Measurements from ENCODE around the gene BABAM1. TPM values are rescaled to one million over a fixed set of nuclear protein-coding genes. Genes with fewer than 3 reads are reported as not detected.

BABAM1 gene
- total RNA-seq, 3 donors from 2014 or later = 124 to 130 (median 128) TPM

DNA sequence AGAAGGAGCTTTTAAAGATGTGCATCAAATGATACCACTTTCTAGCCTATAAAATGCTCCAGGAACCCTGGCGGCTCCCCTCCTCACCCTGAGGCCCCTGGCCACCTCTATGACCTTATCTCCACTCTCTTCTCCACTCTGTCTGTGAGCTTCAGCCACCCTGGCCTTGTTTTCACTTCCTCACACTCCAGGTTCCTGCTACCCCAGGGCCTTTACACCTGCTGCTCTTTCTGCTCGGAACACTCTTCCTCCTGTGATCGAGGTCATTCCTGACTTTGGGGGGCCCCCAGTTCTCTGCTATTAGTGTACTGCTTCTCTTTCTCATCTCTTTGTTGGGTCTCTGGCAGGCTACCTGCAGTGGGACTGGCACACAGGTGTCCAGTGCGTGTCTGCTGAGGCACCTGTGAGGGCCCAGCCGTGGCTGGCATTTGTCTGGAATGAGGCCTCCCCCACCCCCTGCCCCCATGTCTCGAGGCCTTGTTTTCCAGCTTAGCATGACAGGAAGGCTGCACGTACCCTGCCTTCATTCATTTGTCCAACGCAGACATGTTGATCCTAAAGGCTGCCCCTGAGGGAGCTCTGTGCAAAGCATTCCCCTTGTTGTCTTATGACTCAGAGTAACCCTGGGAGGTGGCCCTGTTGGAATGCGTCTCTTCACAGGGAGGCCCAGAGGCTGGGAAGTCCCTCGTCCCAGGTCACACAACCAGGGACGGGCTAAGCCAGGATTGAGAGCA is 44.4 kb downstream of the BABAM1 start:
- ATAC-seq (no peak), DNase-seq (no peak)
- H3K4me1 Mint-ChIP-seq (ENCODE audit: low read depth) = peaks cover 30% of the 10 kb centered on the region
- no peaks in the 10 kb centered on the region for H3K9me3 Mint-ChIP-seq
- no peaks in the 10 kb centered on the region for H3K27me3 Mint-ChIP-seq (ENCODE audit: low read depth)
- H3K36me3 Mint-ChIP-seq (ENCODE audit: insufficient read depth) = peaks cover 15% of the 10 kb centered on the region
- H3K4me3 Mint-ChIP-seq = peak overlapping the region; percentile 66

DNA sequence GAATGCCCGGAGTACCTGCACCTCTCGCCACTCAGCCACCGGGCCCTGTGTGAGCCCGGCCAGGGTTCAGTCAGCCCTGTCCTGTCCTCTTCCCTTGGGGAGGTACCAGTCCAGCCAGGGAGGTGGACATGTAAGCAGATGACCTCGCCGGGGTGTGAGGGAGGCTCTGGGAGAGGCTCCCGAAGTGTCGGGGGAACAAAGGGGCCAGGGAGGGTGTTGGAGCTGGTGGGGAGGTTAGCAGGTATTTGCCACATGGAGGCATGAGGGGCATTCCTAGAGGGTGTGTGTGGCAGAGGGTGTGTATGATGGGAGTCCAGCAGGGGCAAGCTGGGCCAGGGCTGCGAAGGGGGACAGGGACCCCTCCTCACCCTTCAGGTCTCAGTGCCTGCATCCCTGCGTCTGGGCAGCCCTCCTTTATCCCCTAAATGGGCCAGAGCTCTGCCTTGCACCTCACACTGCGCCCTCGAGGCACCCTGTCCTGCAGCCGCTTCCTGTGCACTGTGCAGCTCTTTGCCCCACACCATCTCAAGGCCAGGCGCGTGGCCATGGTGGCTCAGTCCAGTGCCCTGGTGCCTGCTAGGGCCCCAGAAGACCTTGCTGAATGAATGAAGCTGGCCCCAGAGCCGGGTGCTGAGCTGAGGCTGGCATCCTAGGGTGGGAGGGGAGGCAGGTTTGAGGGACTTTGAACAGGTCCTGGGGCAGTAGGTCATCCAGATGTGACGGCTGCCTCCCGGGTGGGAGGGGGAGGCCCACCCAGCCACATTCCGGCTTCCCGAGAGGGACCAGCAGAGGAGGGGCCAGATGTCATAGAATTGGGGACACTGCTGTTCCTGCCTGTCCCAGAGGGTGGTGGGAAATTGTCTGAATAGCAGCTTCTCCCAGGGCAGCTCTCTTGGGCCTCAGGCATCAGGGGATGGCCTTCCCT is 45.2 kb downstream of the BABAM1 start:
- ATAC-seq (no peak), DNase-seq (no peak)
- Mint-ChIP-seq H3K4me1 (ENCODE audit: low read depth) (peaks cover 30% of the 10 kb centered on the region), H3K36me3 (ENCODE audit: insufficient read depth) (peaks cover 15% of the 10 kb centered on the region), H3K9me3 (no peaks in the 10 kb centered on the region), H3K4me3 (no peak overlapping the region), H3K27me3 (ENCODE audit: low read depth) (no peaks in the 10 kb centered on the region)

DNA sequence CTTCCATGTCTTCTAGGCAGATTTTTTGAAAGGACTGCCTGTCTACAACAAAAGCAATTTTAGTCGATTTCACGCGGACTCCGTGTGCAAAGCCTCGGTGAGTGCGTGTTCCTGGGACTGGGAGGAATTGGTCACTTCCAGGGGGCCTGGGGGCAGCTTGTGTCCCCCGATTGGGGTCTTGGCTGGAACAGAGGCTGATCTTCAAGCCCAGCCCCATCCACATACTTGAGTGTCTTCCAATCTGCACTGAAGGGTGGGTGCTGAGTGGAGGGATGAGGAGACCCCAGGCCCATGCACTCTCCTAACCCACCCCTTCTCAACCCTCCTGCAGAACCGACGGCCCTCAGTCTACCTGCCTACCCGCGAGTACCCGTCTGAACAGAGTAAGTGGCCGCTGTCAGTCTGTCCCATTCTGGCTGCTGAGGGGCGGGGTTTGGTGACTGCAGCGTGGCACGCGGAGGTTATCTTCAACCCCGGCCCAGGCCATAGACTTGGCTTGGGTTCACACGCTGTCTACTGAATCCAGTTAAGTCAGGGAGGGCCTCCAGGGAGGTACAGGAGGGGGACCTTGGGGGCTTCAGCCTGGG is 46.9 kb downstream of the BABAM1 start:
- H3K4me3 Mint-ChIP-seq = no peak overlapping the region
- DNase-seq (no peak), ATAC-seq (no peak)
- peaks cover 15% of the 10 kb centered on the region for H3K36me3 Mint-ChIP-seq (ENCODE audit: insufficient read depth)
- H3K4me1 Mint-ChIP-seq (ENCODE audit: low read depth) = peaks cover 21% of the 10 kb centered on the region
- H3K9me3 Mint-ChIP-seq = no peaks in the 10 kb centered on the region
- no peaks in the 10 kb centered on the region for H3K27me3 Mint-ChIP-seq (ENCODE audit: low read depth)

- H3K4me1 Mint-ChIP-seq (ENCODE audit: low read depth) = peaks cover 5% of the 10 kb centered on the region
- DNase-seq (no peak), ATAC-seq (no peak)
- no peaks in the 10 kb centered on the region for H3K27me3 Mint-ChIP-seq (ENCODE audit: low read depth)
- H3K36me3 Mint-ChIP-seq (ENCODE audit: insufficient read depth) = peaks cover 15% of the 10 kb centered on the region
- no peak overlapping the region for H3K4me3 Mint-ChIP-seq
- H3K9me3 Mint-ChIP-seq = no peaks in the 10 kb centered on the region
These were observed 51.7 kb downstream of the BABAM1 start for GRCh38 chr19:17318966-17319365.

DNA sequence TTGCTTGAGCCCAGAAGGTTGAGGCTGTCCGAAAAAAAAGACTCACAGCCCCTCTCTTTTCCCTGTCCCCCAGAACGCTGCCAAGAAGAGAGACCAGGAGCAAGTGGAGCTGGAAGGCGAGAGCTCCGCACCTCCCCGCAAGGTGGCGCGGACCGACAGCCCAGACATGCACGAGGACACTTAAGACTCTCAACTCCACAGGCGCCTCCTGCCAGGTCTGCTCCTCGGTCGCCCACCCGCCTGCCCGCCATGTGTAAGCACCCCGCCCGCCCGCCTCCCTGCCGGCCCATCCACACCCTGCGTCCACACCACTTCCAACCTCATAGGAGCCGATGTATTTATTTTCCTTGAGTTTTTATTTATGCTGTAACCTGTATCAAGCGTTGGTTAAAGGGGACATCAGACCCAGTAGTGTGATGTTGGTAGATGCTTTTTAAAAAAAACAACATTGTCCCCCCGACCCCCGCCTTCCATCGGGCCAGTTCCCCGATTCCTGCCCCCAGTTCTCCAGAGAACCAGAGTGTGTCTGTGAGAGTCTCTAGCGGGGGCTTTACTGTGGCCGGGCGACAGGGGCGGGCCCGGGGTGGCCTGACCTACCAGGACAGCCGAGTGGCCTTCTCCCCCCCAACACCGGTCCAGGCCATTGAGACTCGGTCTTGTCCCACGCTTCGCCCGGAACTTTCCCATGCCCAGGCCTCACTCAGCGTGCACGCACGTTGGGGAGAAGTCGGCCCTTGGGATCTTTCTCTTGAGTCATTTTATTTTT is 52.4 kb downstream of the BABAM1 start:
- peaks cover 5% of the 10 kb centered on the region for H3K4me1 Mint-ChIP-seq (ENCODE audit: low read depth)
- H3K36me3 Mint-ChIP-seq (ENCODE audit: insufficient read depth) = peaks cover 15% of the 10 kb centered on the region
- ATAC-seq (no peak), DNase-seq (no peak)
- no peaks in the 10 kb centered on the region for H3K9me3 Mint-ChIP-seq
- H3K27me3 Mint-ChIP-seq (ENCODE audit: low read depth) = no peaks in the 10 kb centered on the region
- no peak overlapping the region for H3K4me3 Mint-ChIP-seq

GRCh38 chr19:17320435-17320834 is 53.2 kb downstream of the BABAM1 start:
- ATAC-seq = no peak

DNA sequence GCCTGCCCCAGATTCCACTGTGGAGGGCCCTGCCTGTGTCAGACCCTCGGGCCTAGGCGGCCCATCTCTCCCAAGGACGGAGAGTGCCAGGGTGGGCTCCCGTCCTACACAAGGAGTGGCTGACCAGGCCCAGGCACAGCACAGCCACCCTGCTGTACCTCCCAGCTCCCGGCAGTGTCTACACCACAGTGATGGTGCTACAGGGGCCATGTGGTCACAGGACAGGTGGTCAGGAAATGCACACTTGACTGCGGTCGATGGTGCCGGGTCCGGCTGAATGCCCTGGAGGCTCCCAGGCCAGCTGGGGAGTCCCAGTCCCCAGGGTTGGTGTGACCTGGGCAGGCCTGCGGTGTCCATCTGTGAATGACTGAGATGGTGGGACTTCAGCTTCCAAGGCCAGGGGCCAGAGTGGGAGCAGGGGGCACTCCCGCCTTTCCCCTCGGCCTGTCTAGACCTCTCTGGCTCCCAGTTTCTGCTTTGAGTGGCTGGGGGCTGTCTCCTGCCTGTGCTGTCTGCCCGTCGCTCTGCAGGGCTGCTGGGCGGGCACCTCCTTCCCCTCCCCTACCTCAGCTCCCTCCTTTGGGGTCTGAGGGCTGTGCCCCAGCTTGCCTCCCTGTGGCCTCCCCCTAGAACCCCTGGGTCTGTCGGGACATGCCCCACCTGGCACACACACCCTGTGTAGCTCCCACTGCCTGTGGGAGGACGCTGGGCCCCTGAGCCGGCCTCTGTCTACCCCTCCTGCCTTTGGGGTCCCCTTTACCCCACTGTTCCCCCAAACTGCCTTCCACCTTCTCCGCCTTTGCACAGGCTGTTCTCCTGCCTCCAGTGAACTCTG is 54.6 kb downstream of the BABAM1 start:
- no peaks in the 10 kb centered on the region for H3K27me3 Mint-ChIP-seq (ENCODE audit: low read depth)
- no peak for DNase-seq

More at GRCh38 chr19:17320435-17320834, 53.2 kb downstream of the BABAM1 start:
- Mint-ChIP-seq H3K4me3 (no peak overlapping the region), H3K36me3 (ENCODE audit: insufficient read depth) (peaks cover 15% of the 10 kb centered on the region), H3K27me3 (ENCODE audit: low read depth) (no peaks in the 10 kb centered on the region), H3K4me1 (ENCODE audit: low read depth) (peaks cover 5% of the 10 kb centered on the region), H3K9me3 (no peaks in the 10 kb centered on the region)
- no peak for DNase-seq

GRCh38 chr19:17322854-17323253 is 55.6 kb downstream of the BABAM1 start:
- Mint-ChIP-seq H3K4me1 (ENCODE audit: low read depth) (peaks cover 6% of the 10 kb centered on the region), H3K4me3 (no peak overlapping the region), H3K36me3 (ENCODE audit: insufficient read depth) (peaks cover 7% of the 10 kb centered on the region), H3K9me3 (no peaks in the 10 kb centered on the region), H3K27me3 (ENCODE audit: low read depth) (no peaks in the 10 kb centered on the region)
- ATAC-seq = no peak
- DNase-seq = no peak

More for the DNA sequence above, 54.6 kb downstream of the BABAM1 start:
- peaks cover 5% of the 10 kb centered on the region for H3K4me1 Mint-ChIP-seq (ENCODE audit: low read depth)
- H3K36me3 Mint-ChIP-seq (ENCODE audit: insufficient read depth) = peaks cover 7% of the 10 kb centered on the region
- ATAC-seq = no peak
- no peak overlapping the region for H3K4me3 Mint-ChIP-seq
- no peaks in the 10 kb centered on the region for H3K9me3 Mint-ChIP-seq

DNA sequence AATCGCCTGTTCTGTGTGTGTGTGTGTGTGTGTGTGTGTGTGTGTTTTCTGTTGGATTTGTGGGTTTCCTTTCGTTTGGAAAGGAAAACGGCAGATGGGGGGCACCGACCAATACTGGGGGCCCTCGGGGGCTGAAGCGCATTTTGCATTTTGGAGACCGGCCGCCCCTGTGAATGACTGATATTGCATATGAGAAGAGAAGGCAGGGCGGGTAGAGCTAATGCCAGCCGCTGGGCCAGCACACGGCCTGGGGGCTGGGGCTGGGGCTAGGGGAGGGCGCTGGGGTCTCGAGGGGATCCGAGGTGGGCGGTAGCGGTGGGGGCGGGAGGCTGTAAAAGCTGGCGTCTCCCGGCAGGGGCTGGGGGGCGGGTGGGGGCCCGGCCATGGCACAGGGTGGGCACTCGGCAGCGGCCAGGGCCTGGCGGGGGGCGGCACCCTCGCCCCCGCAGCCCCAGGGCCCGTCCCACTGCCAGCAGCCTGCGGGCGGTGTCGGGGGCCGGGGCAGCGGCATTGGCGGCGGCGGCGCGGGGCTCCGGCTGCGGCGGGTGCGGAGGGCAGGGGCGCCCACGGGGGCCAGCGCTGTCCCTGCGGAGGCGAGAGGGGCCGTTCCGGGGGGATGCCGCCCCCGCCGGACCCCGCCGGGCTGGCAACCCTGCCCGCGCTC is 56.2 kb downstream of the BABAM1 start:
- Mint-ChIP-seq H3K27me3 (ENCODE audit: low read depth) (no peaks in the 10 kb centered on the region), H3K36me3 (ENCODE audit: insufficient read depth) (peaks cover 7% of the 10 kb centered on the region), H3K4me3 (no peak overlapping the region), H3K4me1 (ENCODE audit: low read depth) (peaks cover 6% of the 10 kb centered on the region), H3K9me3 (no peaks in the 10 kb centered on the region)
- ATAC-seq (peak in 1 of 2 donors; percentile 15), DNase-seq (no peak)

DNA sequence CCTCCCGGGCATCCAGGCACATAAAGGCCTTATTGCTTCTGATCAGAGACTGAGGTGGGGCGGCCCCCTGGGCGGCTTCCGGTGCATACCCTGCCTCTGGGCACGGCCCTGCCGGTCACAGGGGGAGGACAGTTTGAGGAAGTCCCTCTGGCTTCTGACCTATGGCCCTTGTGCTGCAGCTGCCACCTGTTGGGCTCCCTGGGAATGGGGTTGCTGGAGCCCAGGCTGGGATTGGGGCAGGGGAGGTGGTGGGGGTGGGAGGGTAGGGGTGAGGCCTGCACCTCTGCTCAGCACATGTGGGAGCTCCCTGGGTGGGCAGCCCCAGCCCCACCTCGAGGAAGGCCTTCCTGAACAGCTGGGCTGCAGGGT is 56.7 kb downstream of the BABAM1 start:
- H3K9me3 Mint-ChIP-seq = no peaks in the 10 kb centered on the region
- H3K4me3 Mint-ChIP-seq = no peak overlapping the region
- peak in 1 of 2 donors; percentile 13 for ATAC-seq
- peaks cover 6% of the 10 kb centered on the region for H3K4me1 Mint-ChIP-seq (ENCODE audit: low read depth)
- no peaks in the 10 kb centered on the region for H3K27me3 Mint-ChIP-seq (ENCODE audit: low read depth)
- peaks cover 7% of the 10 kb centered on the region for H3K36me3 Mint-ChIP-seq (ENCODE audit: insufficient read depth)
- no peak for DNase-seq

DNA sequence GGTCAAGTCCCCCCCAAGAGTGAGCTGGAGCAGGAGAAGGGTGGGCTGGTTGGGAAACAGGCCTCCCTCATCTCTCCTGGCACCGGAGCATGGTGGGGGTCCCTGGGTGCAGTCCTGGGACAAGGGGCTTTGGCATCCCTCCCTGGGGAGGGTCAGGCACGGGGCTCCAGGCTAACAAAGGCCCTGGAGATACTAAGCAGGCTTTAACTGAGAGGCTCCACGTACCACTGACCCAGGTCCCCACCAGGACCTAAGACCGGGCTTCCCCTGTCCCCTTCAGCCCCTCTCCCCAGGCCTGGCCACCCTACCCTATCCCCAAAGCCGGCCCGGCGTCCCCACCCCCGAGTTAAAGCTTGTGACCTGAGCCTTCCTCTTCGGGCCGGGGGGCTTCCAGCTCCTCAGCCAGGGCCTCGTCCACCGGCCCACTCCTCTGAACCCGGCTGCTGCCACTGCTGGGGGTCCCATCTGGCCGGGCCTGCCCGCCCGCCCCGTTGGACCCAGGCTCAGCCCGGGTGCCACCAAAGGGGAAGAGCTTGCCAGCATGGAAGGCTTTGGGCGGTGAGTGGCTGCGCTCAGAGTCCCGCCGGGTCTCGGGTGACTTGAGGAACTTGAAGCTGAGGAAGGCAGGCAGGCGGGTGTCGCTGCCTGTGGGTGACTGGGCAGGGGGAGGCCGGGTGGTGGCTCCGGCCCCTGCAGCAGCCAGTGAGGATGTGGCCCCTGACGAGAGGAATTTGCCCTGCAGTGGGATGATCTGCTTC is 57.3 kb downstream of the BABAM1 start:
- no peak for DNase-seq
- H3K27me3 Mint-ChIP-seq (ENCODE audit: low read depth) = no peaks in the 10 kb centered on the region
- no peak overlapping the region for H3K4me3 Mint-ChIP-seq
- H3K36me3 Mint-ChIP-seq (ENCODE audit: insufficient read depth) = peaks cover 7% of the 10 kb centered on the region
- peaks cover 8% of the 10 kb centered on the region for H3K4me1 Mint-ChIP-seq (ENCODE audit: low read depth)
- no peaks in the 10 kb centered on the region for H3K9me3 Mint-ChIP-seq
- ATAC-seq = no peak

DNA sequence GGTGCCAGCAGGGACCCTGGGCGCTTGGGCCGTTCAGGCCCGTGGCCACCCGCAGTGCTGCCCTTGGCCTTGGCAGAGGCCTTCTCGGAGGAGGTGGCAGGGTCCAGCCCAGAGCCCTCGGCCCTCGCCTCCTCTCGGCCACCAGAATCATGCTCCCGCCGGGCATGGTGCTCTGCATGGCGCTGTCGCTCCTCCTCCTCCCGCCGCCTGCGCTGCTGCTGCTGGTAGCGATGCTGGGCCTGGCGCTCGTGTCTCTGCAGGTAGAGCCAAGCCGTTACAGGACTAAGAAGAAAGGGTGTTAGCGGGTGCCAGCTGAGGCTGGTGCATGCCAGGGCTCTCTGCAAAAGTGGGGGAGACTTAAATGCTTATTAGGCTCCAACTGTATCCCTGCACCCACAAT is 57.9 kb downstream of the BABAM1 start:
- no peak for ATAC-seq
- H3K9me3 Mint-ChIP-seq = no peaks in the 10 kb centered on the region
- no peak for DNase-seq
- peaks cover 4% of the 10 kb centered on the region for H3K36me3 Mint-ChIP-seq (ENCODE audit: insufficient read depth)
- H3K4me3 Mint-ChIP-seq = no peak overlapping the region
- peaks cover 11% of the 10 kb centered on the region for H3K4me1 Mint-ChIP-seq (ENCODE audit: low read depth)
- H3K27me3 Mint-ChIP-seq (ENCODE audit: low read depth) = peaks cover 2% of the 10 kb centered on the region

Data from activated T-cell treated with anti-CD3 and anti-CD28 coated beads, Interleukin-2, amount 50 U/mL, for 4 hours (primary cell).